GM12891 (cell line): Measurements from ENCODE around the gene MATN4.

Source experiments
- DNase-seq: peaks from one replicate; pipeline ENCODE4 v3.0.0; 2011; ENCODE audit warnings: low spot score; ENCODE audit not compliant: insufficient read length
- FAIRE-seq: peaks from 2 replicates; lab custom pipeline; 2011; peaks lifted over from hg19 to GRCh38; lab: Jason Lieb, UNC
- PAX5 ChIP-seq: IDR thresholded peaks from 2 replicates; pipeline ENCODE4 v1.6.1; 2011; ENCODE audit warnings: low read length, moderate library complexity, mild to moderate bottlenecking; ENCODE audit not compliant: insufficient read depth, severe bottlenecking
- POLR2A ChIP-seq: IDR thresholded peaks from 2 replicates; pipeline ENCODE4 v1.6.1; 2011; ENCODE audit warnings: low read depth, low read length, control low read depth
- POLR2AphosphoS5 ChIP-seq: IDR thresholded peaks from 2 replicates; pipeline ENCODE4 v1.6.1; 2011; ENCODE audit warnings: low read depth, low read length, control low read depth
- POU2F2 ChIP-seq: IDR thresholded peaks from 2 replicates; pipeline ENCODE4 v1.6.1; 2011; ENCODE audit warnings: low read depth, mild to moderate bottlenecking, control low read depth, low read length, moderate library complexity
- SPI1 ChIP-seq: IDR thresholded peaks from 2 replicates; pipeline ENCODE4 v1.6.1; 2011; ENCODE audit warnings: low read depth, low read length, control low read depth
- TAF1 ChIP-seq: IDR thresholded peaks from 2 replicates; pipeline ENCODE4 v1.6.1; 2011; ENCODE audit warnings: low read depth, low read length, control low read depth

MATN4 gene

GRCh38 chr20:45347297-45347935 lies 39.3 kb upstream of the MATN4 start:
- no peak for DNase-seq
- no peak for FAIRE-seq
- TF ChIP-seq SPI1: no peak
- no peak for TF ChIP-seq TAF1
- TF ChIP-seq PAX5: no peak
- no peak for TF ChIP-seq POU2F2
- TF ChIP-seq POLR2A: no peak
- TF ChIP-seq POLR2AphosphoS5: no peak

GRCh38 chr20:45346851-45347250 lies 38.8 kb upstream of the MATN4 start:
- FAIRE-seq: no peak
- DNase-seq: no peak
- no peak for TF ChIP-seq POU2F2
- TF ChIP-seq SPI1: no peak
- TF ChIP-seq PAX5: no peak
- no peak for TF ChIP-seq POLR2A
- TF ChIP-seq POLR2AphosphoS5: no peak
- TF ChIP-seq TAF1: no peak

GRCh38 chr20:45346291-45346718 lies 38.2 kb upstream of the MATN4 start:
- no peak for FAIRE-seq
- TF ChIP-seq PAX5 (no peak), TAF1 (no peak), SPI1 (no peak), POLR2A (no peak), POU2F2 (no peak), POLR2AphosphoS5 (no peak)
- DNase-seq: no peak

- no peak for DNase-seq
- no peak for TF ChIP-seq TAF1
- TF ChIP-seq POLR2A: no peak
- TF ChIP-seq PAX5: no peak
- no peak for TF ChIP-seq POU2F2
- no peak for TF ChIP-seq POLR2AphosphoS5
- no peak for TF ChIP-seq SPI1
- FAIRE-seq: no peak
Observed at GRCh38 chr20:45345104-45345936, 37.2 kb upstream of the MATN4 start.

- no peak for TF ChIP-seq POLR2A
- TF ChIP-seq PAX5: no peak
- TF ChIP-seq POU2F2: no peak
- no peak for TF ChIP-seq TAF1
- TF ChIP-seq POLR2AphosphoS5: no peak
- no peak for TF ChIP-seq SPI1
- no peak for FAIRE-seq
- DNase-seq: no peak
Observed at GRCh38 chr20:45344168-45344860, 36.2 kb upstream of the MATN4 start.

GRCh38 chr20:45343532-45344167 lies 35.6 kb upstream of the MATN4 start:
- DNase-seq: no peak
- no peak for FAIRE-seq
- TF ChIP-seq POLR2AphosphoS5 (no peak), POU2F2 (no peak), SPI1 (no peak), POLR2A (no peak), TAF1 (no peak), PAX5 (no peak)

- TF ChIP-seq POLR2A (no peak), SPI1 (no peak), POLR2AphosphoS5 (no peak), PAX5 (no peak), TAF1 (no peak), POU2F2 (no peak)
- DNase-seq: no peak
- no peak for FAIRE-seq
Observed at GRCh38 chr20:45342855-45343531, 34.9 kb upstream of the MATN4 start.
